ENCODE data around the gene HK1. TPM values are rescaled to one million over a fixed set of nuclear protein-coding genes. Genes with fewer than 3 reads are reported as not detected.

HK1 gene
- polyA plus RNA-seq, 1 experiment, result 47.5 TPM

- H3K36me3 ChIP-seq (ENCODE audit: control insufficient read depth, insufficient read depth, low read length), result no peaks in the 10 kb centered on the region
- DNase-seq (ENCODE audit: low read depth), result no peak
- peaks cover 5% of the 10 kb centered on the region for H3K27me3 ChIP-seq (ENCODE audit: control insufficient read depth, insufficient read depth, low read length)
- TF ChIP-seq, protein P1, sequence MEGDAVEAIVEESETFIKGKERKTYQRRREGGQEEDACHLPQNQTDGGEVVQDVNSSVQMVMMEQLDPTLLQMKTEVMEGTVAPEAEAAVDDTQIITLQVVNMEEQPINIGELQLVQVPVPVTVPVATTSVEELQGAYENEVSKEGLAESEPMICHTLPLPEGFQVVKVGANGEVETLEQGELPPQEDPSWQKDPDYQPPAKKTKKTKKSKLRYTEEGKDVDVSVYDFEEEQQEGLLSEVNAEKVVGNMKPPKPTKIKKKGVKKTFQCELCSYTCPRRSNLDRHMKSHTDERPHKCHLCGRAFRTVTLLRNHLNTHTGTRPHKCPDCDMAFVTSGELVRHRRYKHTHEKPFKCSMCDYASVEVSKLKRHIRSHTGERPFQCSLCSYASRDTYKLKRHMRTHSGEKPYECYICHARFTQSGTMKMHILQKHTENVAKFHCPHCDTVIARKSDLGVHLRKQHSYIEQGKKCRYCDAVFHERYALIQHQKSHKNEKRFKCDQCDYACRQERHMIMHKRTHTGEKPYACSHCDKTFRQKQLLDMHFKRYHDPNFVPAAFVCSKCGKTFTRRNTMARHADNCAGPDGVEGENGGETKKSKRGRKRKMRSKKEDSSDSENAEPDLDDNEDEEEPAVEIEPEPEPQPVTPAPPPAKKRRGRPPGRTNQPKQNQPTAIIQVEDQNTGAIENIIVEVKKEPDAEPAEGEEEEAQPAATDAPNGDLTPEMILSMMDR (IDR thresholded peaks at IDR 0.05; ENCODE audit: insufficient read depth, low read depth, low read length), result no peak
- no peak overlapping the region for H3K4me3 ChIP-seq (ENCODE audit: low read depth, low read length)
- CTCF ChIA-PET, result interaction anchor here (0.7 to 1.7 kb wide), 7 partner anchors 10 to 140 kb away, joined by 3 to 4 read pairs (median 3); no protein-coding TSS in a partner anchor
- POLR2A ChIA-PET, result no interaction called here
Measured at GRCh38 chr10:69253171-69253570, 25.1 kb upstream of the HK1 start.

DNA sequence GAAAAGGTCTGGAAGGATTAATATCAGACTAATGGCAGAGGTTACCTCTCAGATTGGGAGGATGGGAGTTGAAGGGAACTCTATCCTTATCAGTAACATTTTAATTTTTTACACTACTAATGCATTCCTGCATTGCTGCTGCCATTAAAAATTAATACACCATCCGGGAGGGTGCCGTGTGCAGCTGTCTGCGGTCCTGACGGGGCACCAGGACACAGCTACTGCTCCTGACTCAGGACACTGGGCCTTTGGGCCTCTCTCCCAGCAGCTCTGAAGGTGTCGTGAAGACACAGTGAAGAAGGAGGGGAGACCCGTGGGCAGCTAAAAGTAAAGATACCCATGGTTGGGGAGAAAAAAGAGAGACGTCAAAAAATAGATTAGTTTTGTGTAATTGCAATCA lies 23.4 kb upstream of the HK1 start:
- ChIA-PET POLR2A (no interaction called here), CTCF (no interaction called here)
- Histone ChIP-seq H3K4me3 (ENCODE audit: low read depth, low read length) (no peak overlapping the region), H3K36me3 (ENCODE audit: control insufficient read depth, insufficient read depth, low read length) (no peaks in the 10 kb centered on the region), H3K27me3 (ENCODE audit: control insufficient read depth, insufficient read depth, low read length) (peaks cover 7% of the 10 kb centered on the region)
- DNase-seq (ENCODE audit: low read depth), result no peak
- TF ChIP-seq, protein P1 (IDR thresholded peaks at IDR 0.05; ENCODE audit: insufficient read depth, low read depth, low read length), result no peak

DNA sequence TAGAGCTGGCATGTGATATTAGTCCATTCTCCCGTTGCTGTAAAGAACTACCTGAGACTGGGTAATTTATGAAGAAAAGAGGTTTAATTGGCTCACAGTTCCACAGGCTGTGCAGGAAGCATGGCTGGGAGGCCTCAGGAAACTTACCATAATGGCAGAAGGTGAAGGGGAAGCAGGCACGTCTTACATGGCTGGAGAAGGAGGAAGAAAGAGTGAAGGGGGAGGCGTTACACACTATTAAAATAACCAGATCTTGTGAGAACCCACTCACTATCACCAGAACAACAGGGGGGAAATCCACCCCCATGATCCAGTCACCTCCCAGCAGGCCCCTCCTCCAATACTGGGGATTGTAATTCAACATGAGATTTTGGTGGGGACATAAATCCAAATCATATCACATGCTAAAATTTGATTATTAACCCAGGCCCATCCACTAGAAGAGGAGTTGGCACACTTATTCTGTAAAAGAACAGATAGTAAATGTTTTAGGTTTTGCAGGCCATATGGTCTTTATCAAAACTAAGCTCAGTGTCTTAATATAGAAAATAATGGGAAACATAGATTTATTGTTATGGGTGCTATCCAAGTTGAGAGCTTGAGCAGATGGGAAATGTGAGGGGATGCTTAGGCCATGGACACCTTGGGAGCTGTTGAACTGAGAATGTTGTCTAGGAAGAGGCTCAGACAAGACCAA lies 18.6 kb upstream of the HK1 start:
- CTCF ChIA-PET, result no interaction called here
- H3K27me3 ChIP-seq (ENCODE audit: control insufficient read depth, insufficient read depth, low read length), result peaks cover 18% of the 10 kb centered on the region

GRCh38 chr10:69261184-69261583 lies 17.1 kb upstream of the HK1 start:
- peaks cover 22% of the 10 kb centered on the region for H3K27me3 ChIP-seq (ENCODE audit: control insufficient read depth, insufficient read depth, low read length)
- CTCF ChIA-PET, result no interaction called here
- POLR2A ChIA-PET, result no interaction called here

More for the DNA sequence above, 18.6 kb upstream of the HK1 start:
- POLR2A ChIA-PET, result no interaction called here
- DNase-seq (ENCODE audit: low read depth), result no peak
- TF ChIP-seq, protein P1 (IDR thresholded peaks at IDR 0.05; ENCODE audit: insufficient read depth, low read depth, low read length), result no peak
- H3K4me3 ChIP-seq (ENCODE audit: low read depth, low read length), result no peak overlapping the region
- H3K36me3 ChIP-seq (ENCODE audit: control insufficient read depth, insufficient read depth, low read length), result no peaks in the 10 kb centered on the region

GRCh38 chr10:69262292-69262751 lies 16.0 kb upstream of the HK1 start:
- POLR2A ChIA-PET, result no interaction called here
- Histone ChIP-seq H3K4me3 (ENCODE audit: low read depth, low read length) (no peak overlapping the region), H3K27me3 (ENCODE audit: control insufficient read depth, insufficient read depth, low read length) (peaks cover 20% of the 10 kb centered on the region), H3K36me3 (ENCODE audit: control insufficient read depth, insufficient read depth, low read length) (no peaks in the 10 kb centered on the region)
- CTCF ChIA-PET, result interaction anchor here (1.6 kb wide), 1 partner anchor 9 kb away, joined by 3 read pairs; no protein-coding TSS in a partner anchor
- TF ChIP-seq, protein P1 (IDR thresholded peaks at IDR 0.05; ENCODE audit: insufficient read depth, low read depth, low read length), result no peak
- no peak for DNase-seq (ENCODE audit: low read depth)

More at GRCh38 chr10:69261184-69261583, 17.1 kb upstream of the HK1 start:
- no peak for DNase-seq (ENCODE audit: low read depth)
- H3K4me3 ChIP-seq (ENCODE audit: low read depth, low read length), result no peak overlapping the region
- no peaks in the 10 kb centered on the region for H3K36me3 ChIP-seq (ENCODE audit: control insufficient read depth, insufficient read depth, low read length)
- TF ChIP-seq, protein P1 (IDR thresholded peaks at IDR 0.05; ENCODE audit: insufficient read depth, low read depth, low read length), result no peak

Data from BJ (cell line).